Mesendoderm (in vitro differentiated cells): ENCODE data around the gene CAMTA1.
A peak's percentile ranks its signal among the peaks of the same experiment; 100 is the strongest.

ENCODE experiments used
- DNase-seq: peaks from one replicate; pipeline ENCODE4 v3.0.0; 2013
- H2AK5ac ChIP-seq: 2 replicates; pipeline ENCODE4 v1.6.1; 2013; ENCODE audit warnings: low read length, inconsistent platforms
- H2BK120ac ChIP-seq: 2 replicates; pipeline ENCODE4 v1.6.1; 2013; ENCODE audit warnings: low read depth, mild to moderate bottlenecking, low read length, moderate library complexity, mixed read lengths
- H2BK15ac ChIP-seq: replicated peaks from 2 replicates; pipeline ENCODE4 v1.6.1; 2013; ENCODE audit warnings: low read depth, mild to moderate bottlenecking, moderate library complexity
- H2BK5ac ChIP-seq: 2 replicates; pipeline ENCODE4 v1.6.1; 2013; ENCODE audit warnings: low read length, inconsistent platforms
- H3K18ac ChIP-seq: 2 replicates; pipeline ENCODE4 v1.6.1; 2013; ENCODE audit warnings: mild to moderate bottlenecking, low read length, mixed read lengths
- H3K23ac ChIP-seq: one replicate; pipeline ENCODE4 v1.6.1; 2013; ENCODE audit warnings: low read length
- H3K27ac ChIP-seq: 2 replicates; pipeline ENCODE4 v1.5.1; 2013; ENCODE audit warnings: low read depth, mild to moderate bottlenecking, inconsistent platforms, low read length, moderate library complexity
- H3K27me3 ChIP-seq: 2 replicates; pipeline ENCODE4 v1.6.1; 2013; ENCODE audit warnings: low read length, control low read depth, mild to moderate bottlenecking, inconsistent platforms; ENCODE audit not compliant: insufficient read depth, poor library complexity
- H3K36me3 ChIP-seq: 2 replicates; pipeline ENCODE4 v1.6.1; 2013; ENCODE audit warnings: low read length, inconsistent platforms; ENCODE audit not compliant: control insufficient read depth, insufficient read depth
- H3K4ac ChIP-seq: one replicate; pipeline ENCODE4 v1.6.1; 2013; ENCODE audit warnings: low read depth, mild to moderate bottlenecking, low read length, moderate library complexity
- H3K4me1 ChIP-seq: 2 replicates; pipeline ENCODE4 v1.6.1; 2013; ENCODE audit warnings: low read depth, low read length, inconsistent platforms; ENCODE audit not compliant: control insufficient read depth
- H3K4me2 ChIP-seq: 2 replicates; pipeline ENCODE4 v1.6.1; 2013; ENCODE audit warnings: low read length
- H3K4me3 ChIP-seq: 2 replicates; pipeline ENCODE4 v1.5.1; 2013; ENCODE audit warnings: mild to moderate bottlenecking, low read length
- H3K56ac ChIP-seq: one replicate; pipeline ENCODE4 v1.6.1; 2013; ENCODE audit warnings: low read length
- H3K79me1 ChIP-seq: 2 replicates; pipeline ENCODE4 v1.6.1; 2013; ENCODE audit warnings: low read length, inconsistent platforms
- H3K79me2 ChIP-seq: 2 replicates; pipeline ENCODE4 v1.6.1; 2013; ENCODE audit warnings: mild to moderate bottlenecking, low read length; ENCODE audit not compliant: control insufficient read depth, insufficient read depth
- H3K9ac ChIP-seq: 2 replicates; pipeline ENCODE4 v1.6.1; 2013; ENCODE audit warnings: low read length, inconsistent platforms
- H4K5ac ChIP-seq: one replicate; pipeline ENCODE4 v1.6.1; 2013; ENCODE audit warnings: low read length
- H4K8ac ChIP-seq: one replicate; pipeline ENCODE4 v1.6.1; 2013; ENCODE audit warnings: low read depth, mild to moderate bottlenecking, control low read depth, low read length, moderate library complexity
- WGBS: extraction: QIAGEN DNeasy Blood & Tissue Kit; methylation state at CpG from one replicate; pipeline ENCODE4 v1.1.7; 2013; ENCODE audit warnings: low lambda C conversion rate, missing lambda C conversion rate; ENCODE audit not compliant: insufficient coverage; ENCODE audit errors: extremely low coverage; 5-methylcytosine and 5-hydroxymethylcytosine counted together

CAMTA1 gene

DNA sequence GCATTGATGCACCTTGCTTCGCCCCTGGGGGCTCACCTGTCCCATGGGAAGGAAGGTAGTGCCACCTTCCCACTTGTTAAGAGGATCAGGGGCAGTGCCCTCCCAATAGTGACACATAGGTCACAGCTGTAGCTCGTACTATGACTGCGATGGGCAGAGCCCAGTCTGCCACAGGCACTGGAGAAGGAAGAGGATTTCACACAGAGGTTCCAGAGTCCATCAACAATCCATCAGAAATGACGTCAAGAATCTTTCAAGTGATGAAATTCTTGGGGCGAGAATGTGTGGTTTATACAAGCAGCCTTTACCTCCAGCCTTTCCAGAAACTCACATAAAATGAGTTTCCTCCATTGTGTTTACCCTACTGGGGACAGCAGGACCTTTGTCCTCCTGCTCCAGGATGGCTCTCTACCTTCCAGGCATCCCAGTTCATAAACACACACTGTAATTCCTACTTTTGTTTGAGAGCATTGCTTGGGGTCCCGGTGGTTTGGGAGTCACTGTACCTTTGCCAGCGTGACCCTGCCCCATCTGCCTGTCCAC, 725.2 kb downstream of the CAMTA1 start:
- WGBS, result no CpG with 5 or more reads among the region's 7 CpGs
- no peak overlapping the region for H3K4ac ChIP-seq

GRCh38 chr1:7511381-7511780, 726.1 kb downstream of the CAMTA1 start:
- H2BK5ac ChIP-seq, result no peak overlapping the region
- no peak overlapping the region for H2AK5ac ChIP-seq
- H2BK120ac ChIP-seq, result no peak overlapping the region
- H4K8ac ChIP-seq, result no peak overlapping the region
- no CpG with 5 or more reads among the region's 2 CpGs for WGBS
- no peak overlapping the region for H3K4me3 ChIP-seq
- no peak overlapping the region for H2BK15ac ChIP-seq
- no peak for DNase-seq
- no peaks in the 10 kb centered on the region for H3K36me3 ChIP-seq
- H3K23ac ChIP-seq, result no peak overlapping the region
- H3K27me3 ChIP-seq, result no peaks in the 10 kb centered on the region
- H3K4ac ChIP-seq, result no peak overlapping the region
- no peak overlapping the region for H3K9ac ChIP-seq
- no peak overlapping the region for H3K27ac ChIP-seq
- no peak overlapping the region for H3K18ac ChIP-seq
- H3K56ac ChIP-seq, result no peak overlapping the region
- H4K5ac ChIP-seq, result no peak overlapping the region
- no peaks in the 10 kb centered on the region for H3K79me1 ChIP-seq
- no peaks in the 10 kb centered on the region for H3K79me2 ChIP-seq
- no peak overlapping the region for H3K4me2 ChIP-seq
- no peaks in the 10 kb centered on the region for H3K4me1 ChIP-seq

More for the DNA sequence above, 725.2 kb downstream of the CAMTA1 start:
- H3K27ac ChIP-seq, result no peak overlapping the region
- H3K79me2 ChIP-seq, result no peaks in the 10 kb centered on the region
- H4K8ac ChIP-seq, result no peak overlapping the region
- H3K9ac ChIP-seq, result no peak overlapping the region
- no peak overlapping the region for H3K18ac ChIP-seq
- no peak overlapping the region for H3K56ac ChIP-seq
- no peaks in the 10 kb centered on the region for H3K4me1 ChIP-seq
- H2BK5ac ChIP-seq, result no peak overlapping the region
- H3K36me3 ChIP-seq, result no peaks in the 10 kb centered on the region
- no peak overlapping the region for H3K23ac ChIP-seq
- no peak overlapping the region for H3K4me3 ChIP-seq
- no peak overlapping the region for H2BK120ac ChIP-seq
- no peak for DNase-seq
- H2AK5ac ChIP-seq, result no peak overlapping the region
- H3K27me3 ChIP-seq, result no peaks in the 10 kb centered on the region
- H3K4me2 ChIP-seq, result no peak overlapping the region
- H3K79me1 ChIP-seq, result no peaks in the 10 kb centered on the region
- H2BK15ac ChIP-seq, result no peak overlapping the region
- no peak overlapping the region for H4K5ac ChIP-seq

DNA sequence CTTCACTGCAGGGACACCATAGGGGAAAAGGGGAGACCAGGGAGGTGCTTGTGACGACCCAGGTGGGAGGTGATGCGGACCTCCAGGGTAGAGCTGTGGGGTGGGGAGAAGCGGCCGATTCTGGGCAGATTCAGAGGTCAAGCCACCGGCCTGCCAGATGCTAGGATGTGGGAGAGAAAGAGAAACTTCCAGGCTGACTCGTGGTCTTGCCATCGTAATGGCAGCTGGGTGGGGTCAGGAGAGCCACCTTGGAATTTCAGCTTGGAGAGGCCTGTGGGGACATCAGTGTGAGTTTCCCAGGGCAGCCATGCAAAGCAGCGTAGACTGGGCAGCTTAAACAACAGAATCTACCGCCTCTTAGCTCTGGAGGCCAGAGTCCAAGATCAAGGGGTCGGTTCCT, 727.8 kb downstream of the CAMTA1 start:
- no peak overlapping the region for H3K56ac ChIP-seq
- no peak overlapping the region for H2AK5ac ChIP-seq
- H2BK120ac ChIP-seq, result no peak overlapping the region
- H3K27ac ChIP-seq, result no peak overlapping the region
- H3K4ac ChIP-seq, result no peak overlapping the region
- no peaks in the 10 kb centered on the region for H3K79me1 ChIP-seq
- no peak overlapping the region for H3K4me2 ChIP-seq
- no peak overlapping the region for H3K18ac ChIP-seq
- no CpG with 5 or more reads among the region's 10 CpGs for WGBS
- H2BK15ac ChIP-seq, result no peak overlapping the region
- no peak overlapping the region for H3K9ac ChIP-seq
- H3K79me2 ChIP-seq, result no peaks in the 10 kb centered on the region
- H3K4me3 ChIP-seq, result no peak overlapping the region
- H2BK5ac ChIP-seq, result no peak overlapping the region
- no peak overlapping the region for H4K5ac ChIP-seq
- H4K8ac ChIP-seq, result no peak overlapping the region
- no peak overlapping the region for H3K23ac ChIP-seq
- DNase-seq, result no peak
- no peaks in the 10 kb centered on the region for H3K36me3 ChIP-seq
- no peaks in the 10 kb centered on the region for H3K27me3 ChIP-seq
- H3K4me1 ChIP-seq, result no peaks in the 10 kb centered on the region

DNA sequence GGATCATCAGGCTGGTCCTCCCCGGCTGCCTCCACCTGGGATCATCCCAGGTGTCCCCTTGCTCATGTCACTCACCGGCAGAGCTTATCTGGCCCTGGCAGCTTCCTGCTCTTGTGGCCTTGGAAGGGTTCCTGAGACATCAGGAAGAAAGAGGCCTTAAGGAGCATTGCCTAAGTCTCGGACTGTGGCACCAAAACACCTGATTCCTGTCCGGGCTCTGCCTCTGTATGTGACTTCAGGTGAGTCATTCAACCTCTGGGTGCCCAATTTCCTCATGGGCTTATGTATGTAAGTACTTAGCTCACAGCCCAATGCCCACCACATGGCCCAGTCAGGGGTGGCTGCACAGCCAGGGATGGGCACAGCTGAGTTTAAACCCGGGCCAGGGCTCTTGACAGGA, 729.9 kb downstream of the CAMTA1 start:
- no peak overlapping the region for H3K4me3 ChIP-seq
- no peak overlapping the region for H3K56ac ChIP-seq
- H4K5ac ChIP-seq, result no peak overlapping the region
- H2AK5ac ChIP-seq, result no peak overlapping the region
- H3K27ac ChIP-seq, result no peak overlapping the region
- DNase-seq, result no peak
- H3K9ac ChIP-seq, result no peak overlapping the region
- H4K8ac ChIP-seq, result no peak overlapping the region
- H3K36me3 ChIP-seq, result no peaks in the 10 kb centered on the region
- no peaks in the 10 kb centered on the region for H3K4me1 ChIP-seq
- no peaks in the 10 kb centered on the region for H3K79me1 ChIP-seq
- H3K27me3 ChIP-seq, result no peaks in the 10 kb centered on the region
- WGBS, result no CpG with 5 or more reads among the region's 5 CpGs
- H2BK120ac ChIP-seq, result no peak overlapping the region
- no peak overlapping the region for H3K23ac ChIP-seq
- H2BK15ac ChIP-seq, result no peak overlapping the region
- no peak overlapping the region for H2BK5ac ChIP-seq
- H3K18ac ChIP-seq, result no peak overlapping the region
- no peak overlapping the region for H3K4me2 ChIP-seq
- H3K79me2 ChIP-seq, result no peaks in the 10 kb centered on the region
- no peak overlapping the region for H3K4ac ChIP-seq

- Histone ChIP-seq H2BK15ac (no peak overlapping the region), H3K23ac (no peak overlapping the region), H3K27ac (no peak overlapping the region), H3K4me3 (no peak overlapping the region), H3K36me3 (no peaks in the 10 kb centered on the region), H3K4me2 (no peak overlapping the region), H2BK5ac (no peak overlapping the region), H2AK5ac (no peak overlapping the region), H4K5ac (no peak overlapping the region), H3K4ac (no peak overlapping the region), H3K79me1 (no peaks in the 10 kb centered on the region), H3K56ac (no peak overlapping the region), H3K27me3 (no peaks in the 10 kb centered on the region), H2BK120ac (no peak overlapping the region), H3K18ac (no peak overlapping the region), H3K79me2 (no peaks in the 10 kb centered on the region), H3K9ac (no peak overlapping the region), H4K8ac (no peak overlapping the region), H3K4me1 (no peaks in the 10 kb centered on the region)
- no CpG with 5 or more reads among the region's 8 CpGs for WGBS
- DNase-seq, result no peak
Observed at GRCh38 chr1:7515904-7516303, 730.6 kb downstream of the CAMTA1 start.

DNA sequence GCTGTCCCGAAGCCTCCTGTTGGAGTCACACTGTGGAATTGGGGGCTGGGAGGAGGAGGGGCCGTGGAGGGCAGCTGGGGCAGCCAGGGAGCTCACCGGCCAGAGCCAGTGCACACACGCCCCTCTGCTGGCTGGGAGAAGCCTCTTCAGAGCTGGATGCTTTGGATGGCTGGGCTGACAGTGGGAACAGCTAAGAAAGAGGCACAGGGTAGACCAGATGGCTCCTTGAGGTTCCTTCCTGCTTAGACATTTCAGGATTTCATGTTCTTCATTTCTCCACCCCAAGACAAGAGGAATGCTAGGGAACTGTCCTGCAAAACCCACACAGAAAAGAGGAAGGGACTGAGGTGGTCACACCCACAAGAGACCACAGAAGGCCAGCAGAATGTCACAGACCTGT, 731.1 kb downstream of the CAMTA1 start:
- no peaks in the 10 kb centered on the region for H3K79me1 ChIP-seq
- no peaks in the 10 kb centered on the region for H3K27me3 ChIP-seq
- no peak overlapping the region for H3K27ac ChIP-seq
- H3K79me2 ChIP-seq, result no peaks in the 10 kb centered on the region
- no peak overlapping the region for H4K8ac ChIP-seq
- no peak overlapping the region for H2BK15ac ChIP-seq
- H3K4me1 ChIP-seq, result no peaks in the 10 kb centered on the region
- no peak overlapping the region for H3K56ac ChIP-seq
- no peak overlapping the region for H3K4ac ChIP-seq
- H3K4me3 ChIP-seq, result no peak overlapping the region
- no peaks in the 10 kb centered on the region for H3K36me3 ChIP-seq
- no peak overlapping the region for H3K4me2 ChIP-seq
- no peak overlapping the region for H2AK5ac ChIP-seq
- no peak overlapping the region for H2BK5ac ChIP-seq
- no peak overlapping the region for H3K9ac ChIP-seq
- DNase-seq, result peak; percentile 63
- no peak overlapping the region for H2BK120ac ChIP-seq
- H3K18ac ChIP-seq, result no peak overlapping the region
- no peak overlapping the region for H4K5ac ChIP-seq
- WGBS, result no CpG with 5 or more reads among the region's 4 CpGs
- H3K23ac ChIP-seq, result no peak overlapping the region
